Stimulated activated CD4-positive, alpha-beta T cell treated with anti-CD3 and anti-CD28 coated beads, Interleukin-1b, Interleukin-23, amount 100 ng/mL, for 1 hour (primary cell): ENCODE measurements around the gene YPEL1.
"Not testable (repeated sequence)": the region's sequence is repeated elsewhere in the genome, so short reads cannot be mapped to it uniquely, and the experiment has no call there.

Source experiments
- DNase-seq, 2 donors: peaks; one replicate each; pipeline ENCODE4 v3.0.0-alpha.2; 2020; ENCODE audit warnings: low read depth in 2 of 2

The YPEL1 gene

DNA sequence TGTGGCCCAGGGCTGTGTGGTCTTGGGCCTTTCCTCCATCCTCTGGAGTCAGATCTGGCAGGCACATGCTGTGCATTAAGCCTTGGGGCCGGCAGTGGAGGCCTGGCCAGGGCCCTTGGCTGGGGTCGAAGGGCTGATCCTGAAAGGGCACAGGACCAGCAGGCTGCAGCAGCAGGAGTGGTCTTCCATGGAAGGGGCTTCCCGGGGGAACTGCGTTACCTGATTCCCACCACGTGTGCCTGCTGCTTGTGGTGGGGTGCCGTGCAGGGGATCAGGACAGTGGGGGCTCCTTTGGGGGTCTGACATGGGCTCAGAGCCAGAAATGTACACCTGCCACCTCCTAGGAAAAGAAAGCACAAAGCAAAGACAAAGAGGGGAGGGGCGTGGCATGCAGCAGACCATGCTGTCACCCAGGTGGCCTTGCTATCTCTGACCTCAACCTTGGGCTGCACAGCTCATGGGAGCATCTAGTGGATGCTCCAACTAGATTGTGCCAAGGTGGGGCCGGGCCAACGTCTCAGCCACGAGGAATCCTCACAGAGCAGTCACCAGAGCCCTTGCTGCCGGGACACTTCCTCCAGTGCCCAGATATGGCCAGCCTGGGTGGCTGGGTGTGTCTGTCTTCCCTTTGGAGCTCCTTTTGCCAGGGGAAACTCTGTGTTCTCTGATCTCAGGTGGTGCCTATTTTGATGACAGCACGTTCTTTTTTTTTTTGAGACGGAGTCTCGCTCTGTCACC lies 17.9 kb upstream of the YPEL1 start:
- DNase-seq = no peak

- DNase-seq = no peak
These were observed 16.7 kb upstream of the YPEL1 start for GRCh38 chr22:21752276-21752675.

DNA sequence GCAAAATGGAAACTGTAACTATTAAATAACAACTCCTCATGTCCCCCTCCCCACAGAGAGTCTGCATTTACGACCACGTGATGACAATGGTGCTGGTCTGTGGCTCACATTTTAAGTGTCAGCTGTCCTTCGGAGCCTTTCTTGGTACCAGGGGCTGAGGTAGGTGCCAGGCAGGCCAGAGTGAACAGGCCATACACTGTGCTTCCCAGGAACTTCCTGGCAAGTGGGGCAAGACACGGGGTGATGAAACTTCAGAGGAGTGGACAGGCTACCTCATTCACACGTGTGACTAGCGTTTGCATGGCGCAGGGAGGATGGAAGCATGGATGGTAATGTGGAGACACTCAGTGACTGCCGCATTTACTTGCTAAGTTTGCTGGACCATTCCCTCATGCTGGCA lies 10.4 kb upstream of the YPEL1 start:
- no peak for DNase-seq

- DNase-seq = not testable (repeated sequence)
These were observed 9.3 kb upstream of the YPEL1 start for GRCh38 chr22:21744917-21745316.

DNA sequence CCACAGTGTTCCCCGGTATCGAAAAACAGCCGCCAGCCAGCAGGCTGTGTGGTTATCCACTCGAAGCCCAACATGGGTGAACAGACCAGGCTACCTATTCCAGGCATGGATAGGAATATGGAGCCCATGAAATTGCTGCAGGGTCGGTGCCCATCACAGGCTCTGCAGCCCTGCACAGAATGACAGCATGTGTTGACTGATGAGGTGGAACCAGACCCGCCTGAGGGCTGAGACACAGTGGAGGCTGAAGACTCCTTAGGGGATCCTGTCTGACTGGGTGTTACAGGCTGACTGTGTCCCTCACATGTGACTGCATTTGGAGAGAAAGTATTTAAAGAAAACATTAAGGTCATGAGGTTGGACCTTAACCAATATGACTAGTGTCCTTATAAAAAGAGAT lies 6.2 kb upstream of the YPEL1 start:
- no peak for DNase-seq

DNA sequence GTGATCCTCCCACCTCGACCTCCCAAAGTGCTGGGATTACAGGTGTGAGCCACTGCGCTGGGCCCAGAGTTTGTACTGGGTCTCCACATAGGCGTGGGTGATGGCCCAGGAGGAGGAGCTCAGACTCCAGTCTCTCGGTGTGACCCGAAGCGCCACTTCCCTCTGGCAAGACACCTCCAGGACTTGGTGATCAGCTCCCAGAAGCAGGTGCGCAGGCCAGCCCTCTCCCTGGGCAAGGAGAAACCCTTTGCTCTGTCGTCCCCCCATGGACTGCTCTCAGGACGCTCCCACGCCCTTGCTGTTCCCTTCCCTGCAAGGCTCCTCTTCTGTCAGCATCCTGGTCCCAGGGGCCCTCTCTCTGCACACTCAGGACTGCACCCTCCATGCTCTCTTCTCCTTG lies 5.5 kb upstream of the YPEL1 start:
- no peak for DNase-seq

- no peak for DNase-seq
These were observed 4.3 kb upstream of the YPEL1 start for GRCh38 chr22:21739828-21740377.

DNA sequence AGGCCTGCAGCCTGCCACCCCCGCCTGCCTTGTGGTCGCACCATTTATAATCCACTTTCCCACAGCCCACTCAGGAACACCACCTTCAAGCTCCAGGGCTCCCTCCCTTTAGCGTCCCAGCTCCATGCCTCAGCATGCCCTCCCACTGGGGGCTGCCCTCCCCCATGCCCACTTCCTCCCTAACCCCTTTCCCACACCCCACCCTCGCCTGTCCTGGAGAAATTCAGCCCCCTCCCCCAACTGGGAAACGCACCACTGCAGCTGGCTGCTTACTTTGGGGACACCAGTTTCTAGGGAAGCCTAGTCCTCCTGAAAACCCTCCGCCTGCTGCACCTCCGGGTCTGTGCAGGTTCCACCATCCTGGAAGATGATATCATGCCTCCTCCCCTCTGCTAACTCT lies 3.4 kb upstream of the YPEL1 start:
- no peak for DNase-seq

DNA sequence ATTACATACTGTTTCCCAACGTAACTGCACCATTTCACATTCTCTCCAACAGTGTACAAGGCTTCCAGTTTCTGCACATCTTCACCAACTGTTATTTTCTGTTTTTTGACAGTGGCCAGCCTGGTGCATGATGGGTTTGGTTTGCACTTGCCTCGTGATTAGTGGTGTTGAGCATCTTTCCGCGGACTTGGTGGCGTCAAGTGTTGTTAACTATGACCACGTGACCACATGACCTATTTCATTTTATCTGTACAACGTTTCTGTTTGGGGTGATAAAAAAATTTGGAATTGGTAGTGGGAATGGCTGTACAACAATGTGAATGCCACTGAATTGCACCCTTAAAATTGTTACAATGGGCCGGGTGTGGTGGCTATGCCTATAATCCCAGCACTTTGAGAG lies 2.5 kb upstream of the YPEL1 start:
- DNase-seq = no peak

DNA sequence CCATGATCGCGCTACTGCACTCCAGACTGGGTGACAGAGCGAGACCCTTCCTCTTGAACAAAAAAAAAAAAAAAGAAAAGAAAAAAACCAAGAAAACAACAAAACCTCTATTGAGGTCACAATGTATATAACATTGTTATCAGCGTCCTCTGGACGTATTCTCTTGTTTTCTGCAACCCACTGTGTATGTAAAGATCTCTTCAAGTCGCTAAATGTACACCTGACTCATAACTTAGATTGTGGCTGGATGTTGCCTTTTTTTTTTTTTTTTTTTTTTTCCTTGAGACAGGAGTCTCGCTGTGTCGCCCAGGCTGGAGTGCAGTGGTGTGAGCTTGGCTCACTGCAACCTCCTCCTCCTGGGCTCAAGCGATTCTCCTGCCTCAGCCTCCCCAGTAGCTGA lies 1.4 kb upstream of the YPEL1 start:
- no peak for DNase-seq

GRCh38 chr22:21736084-21736642 lies 569 bp upstream of the YPEL1 start:
- no peak for DNase-seq

GRCh38 chr22:21734540-21735199 lies 924 bp downstream of the YPEL1 start:
- DNase-seq = no peak

- no peak for DNase-seq
These were observed 4.1 kb downstream of the YPEL1 start for GRCh38 chr22:21731503-21731902.

DNA sequence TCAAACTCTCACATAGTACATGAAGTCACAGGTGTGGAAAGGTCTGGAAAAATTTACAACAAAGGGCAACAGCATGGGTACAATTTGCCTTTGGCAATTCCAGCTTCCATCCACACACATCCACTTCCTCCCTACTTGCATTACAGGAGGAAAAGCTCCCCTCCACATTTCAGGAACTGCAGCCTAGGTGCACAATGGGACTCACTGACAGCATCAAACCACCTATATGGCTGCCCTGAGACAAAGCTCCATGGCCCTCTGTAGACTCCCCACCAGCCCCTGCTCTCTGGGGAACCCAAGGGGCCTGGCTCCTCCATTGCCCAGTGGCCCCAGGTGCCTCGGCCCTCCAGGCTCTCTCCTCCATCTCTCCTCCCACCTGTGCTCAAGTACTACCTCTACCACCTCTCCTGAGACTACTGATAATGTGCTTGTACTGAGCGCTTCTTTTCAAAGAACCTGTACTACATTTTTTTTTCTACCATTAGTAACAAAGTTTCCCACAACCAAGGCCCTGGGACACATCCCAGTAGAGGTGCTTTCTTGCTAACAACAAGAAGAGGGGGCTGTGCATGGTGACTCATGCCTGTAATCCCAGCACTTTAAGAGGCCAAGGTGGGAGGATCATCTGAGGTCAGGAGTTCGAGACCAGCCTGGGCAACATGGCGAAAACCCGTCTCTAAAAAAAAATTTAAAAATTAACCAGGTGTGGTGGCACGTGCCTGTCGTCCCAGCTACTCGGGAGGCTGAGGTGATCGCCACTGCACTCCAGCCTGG lies 4.9 kb downstream of the YPEL1 start:
- no peak for DNase-seq

GRCh38 chr22:21729184-21729583 lies 6.4 kb downstream of the YPEL1 start:
- DNase-seq = not testable (repeated sequence)

DNA sequence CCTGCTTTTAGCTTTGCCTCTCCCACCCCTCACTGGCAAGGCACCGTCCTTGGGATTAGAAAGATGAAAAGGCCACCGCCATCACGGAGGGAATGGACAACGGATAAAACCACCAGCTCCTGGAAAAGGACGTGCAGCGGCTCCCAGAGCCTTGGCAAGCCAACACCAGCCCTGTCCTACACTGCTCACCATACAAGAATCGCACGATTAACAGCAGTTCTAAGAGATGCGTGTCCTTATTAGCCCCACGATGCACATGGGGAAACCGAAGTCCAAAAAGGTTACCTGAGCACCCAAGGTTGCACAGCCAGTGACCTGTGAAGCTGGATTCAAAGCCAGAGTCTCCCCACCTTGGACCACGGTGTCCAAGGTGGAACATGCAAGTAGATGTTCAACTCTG lies 7.3 kb downstream of the YPEL1 start:
- DNase-seq = no peak

- no peak for DNase-seq
These were observed 7.8 kb downstream of the YPEL1 start for GRCh38 chr22:21727768-21728167.

GRCh38 chr22:21727159-21727558 lies 8.4 kb downstream of the YPEL1 start:
- DNase-seq = no peak

GRCh38 chr22:21726650-21727049 lies 8.9 kb downstream of the YPEL1 start:
- DNase-seq = no peak

DNA sequence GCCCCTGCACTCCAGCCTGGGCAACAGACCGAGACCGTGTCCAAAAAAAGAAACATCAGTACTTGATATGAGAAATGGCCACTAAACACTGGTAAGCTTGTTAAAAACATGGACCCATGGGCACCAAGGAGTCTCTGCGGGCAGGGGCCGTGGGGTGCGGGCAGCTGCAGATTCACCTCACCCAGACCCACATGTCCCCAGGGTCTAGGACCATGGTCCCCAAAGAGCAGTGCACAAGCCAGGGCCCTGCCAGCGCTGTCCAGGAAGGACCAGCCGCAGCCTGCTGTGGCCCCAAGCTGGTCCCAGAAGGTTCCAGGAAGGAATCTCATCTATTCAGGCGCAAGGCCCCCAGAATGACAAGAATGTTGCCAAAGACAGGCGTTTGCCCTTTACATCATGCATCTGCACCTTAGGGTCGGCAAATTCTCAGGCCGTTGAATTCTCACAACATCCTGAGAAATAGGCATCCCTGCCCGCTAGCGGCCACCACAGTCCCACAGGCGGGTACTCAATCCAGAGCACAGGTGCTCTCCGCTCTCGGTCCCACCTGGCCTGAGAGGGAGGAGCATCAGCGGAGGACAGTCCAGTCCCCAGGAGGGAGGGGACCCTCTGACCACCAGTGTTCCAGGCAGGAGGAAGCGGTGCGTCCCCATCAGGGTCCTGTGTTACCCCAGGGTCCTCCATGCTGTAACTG lies 9.5 kb downstream of the YPEL1 start:
- no peak for DNase-seq

GRCh38 chr22:21724496-21724895 lies 11.1 kb downstream of the YPEL1 start:
- DNase-seq = not testable (repeated sequence)
